Activated T-cell treated with anti-CD3 and anti-CD28 coated beads, Interleukin-2, amount 50 U/mL, for 4 hours (primary cell): ENCODE measurements around the gene GPR176. TPM values are rescaled to one million over a fixed set of nuclear protein-coding genes. Genes with fewer than 3 reads are reported as not detected.

Experiments
- ATAC-seq, 2 donors: fragments of 200-7000 bp; cut with Tn5 transposase; one replicate each; pipeline ENCODE4 v1.10.0; 2021
- DNase-seq: peaks from one replicate; pipeline ENCODE4 v3.0.0-alpha.2; 2020
- H3K27me3 Mint-ChIP-seq: one replicate; pipeline ENCODE4 v1.8.0; 2021; ENCODE audit warnings: low read depth, mixed read lengths
- H3K36me3 Mint-ChIP-seq: one replicate; pipeline ENCODE4 v1.8.0; 2022; ENCODE audit warnings: mixed read lengths; ENCODE audit not compliant: insufficient read depth
- H3K4me1 Mint-ChIP-seq: one replicate; pipeline ENCODE4 v1.8.0; 2021; ENCODE audit warnings: low read depth, mixed read lengths
- H3K4me3 Mint-ChIP-seq: one replicate; pipeline ENCODE4 v1.8.0; 2021; ENCODE audit warnings: mild to moderate bottlenecking, moderate library complexity, mixed read lengths
- H3K9me3 Mint-ChIP-seq: one replicate; pipeline ENCODE4 v1.8.0; 2021; ENCODE audit warnings: mixed read lengths
- total RNA-seq, 3 donors: library from RNA; stranded (reverse); gene quantifications; one replicate each; pipeline ENCODE4 v1.2.1, GENCODE V29; 2021

The GPR176 gene
- total RNA-seq, 3 donors from 2014 or later, result 0.13 to 0.19 (median 0.13) TPM

- no peak for DNase-seq
- peaks cover 11% of the 10 kb centered on the region for H3K4me1 Mint-ChIP-seq
- peaks cover 25% of the 10 kb centered on the region for H3K27me3 Mint-ChIP-seq
- H3K9me3 Mint-ChIP-seq, result no peaks in the 10 kb centered on the region
- H3K4me3 Mint-ChIP-seq, result no peak overlapping the region
- H3K36me3 Mint-ChIP-seq, result no peaks in the 10 kb centered on the region
- no peak for ATAC-seq
Measured at GRCh38 chr15:39792025-39792843, 127.8 kb downstream of the GPR176 start.

- Mint-ChIP-seq H3K4me1 (peaks cover 32% of the 10 kb centered on the region), H3K9me3 (no peaks in the 10 kb centered on the region), H3K4me3 (no peak overlapping the region), H3K27me3 (peaks cover 5% of the 10 kb centered on the region), H3K36me3 (peaks cover 2% of the 10 kb centered on the region)
- ATAC-seq (no peak), DNase-seq (no peak)
Measured at GRCh38 chr15:39789736-39790135, 130.3 kb downstream of the GPR176 start.

GRCh38 chr15:39788800-39789565 is 131.1 kb downstream of the GPR176 start:
- DNase-seq (no peak), ATAC-seq (no peak)
- Mint-ChIP-seq H3K36me3 (peaks cover 2% of the 10 kb centered on the region), H3K27me3 (no peaks in the 10 kb centered on the region), H3K4me1 (peaks cover 39% of the 10 kb centered on the region), H3K4me3 (no peak overlapping the region), H3K9me3 (no peaks in the 10 kb centered on the region)

- Mint-ChIP-seq H3K4me1 (peaks cover 48% of the 10 kb centered on the region), H3K4me3 (no peak overlapping the region), H3K36me3 (peaks cover 2% of the 10 kb centered on the region), H3K9me3 (no peaks in the 10 kb centered on the region), H3K27me3 (no peaks in the 10 kb centered on the region)
- ATAC-seq (peak; percentile 69 to 85), DNase-seq (no peak)
Measured at GRCh38 chr15:39788108-39788507, 132.0 kb downstream of the GPR176 start.

GRCh38 chr15:39787479-39787878 is 132.6 kb downstream of the GPR176 start:
- DNase-seq (no peak), ATAC-seq (no peak)
- no peak overlapping the region for H3K4me3 Mint-ChIP-seq
- H3K36me3 Mint-ChIP-seq, result peaks cover 2% of the 10 kb centered on the region
- H3K9me3 Mint-ChIP-seq, result no peaks in the 10 kb centered on the region
- no peaks in the 10 kb centered on the region for H3K27me3 Mint-ChIP-seq
- H3K4me1 Mint-ChIP-seq, result peaks cover 48% of the 10 kb centered on the region

- ATAC-seq (no peak), DNase-seq (no peak)
- no peak overlapping the region for H3K4me3 Mint-ChIP-seq
- H3K27me3 Mint-ChIP-seq, result no peaks in the 10 kb centered on the region
- peaks cover 54% of the 10 kb centered on the region for H3K4me1 Mint-ChIP-seq
- no peaks in the 10 kb centered on the region for H3K9me3 Mint-ChIP-seq
- peaks cover 2% of the 10 kb centered on the region for H3K36me3 Mint-ChIP-seq
Measured at GRCh38 chr15:39786447-39787056, 133.5 kb downstream of the GPR176 start.

- DNase-seq, result no peak
- H3K36me3 Mint-ChIP-seq, result peaks cover 2% of the 10 kb centered on the region
- no peaks in the 10 kb centered on the region for H3K9me3 Mint-ChIP-seq
- no peak overlapping the region for H3K4me3 Mint-ChIP-seq
- no peak for ATAC-seq
- H3K27me3 Mint-ChIP-seq, result no peaks in the 10 kb centered on the region
- peaks cover 58% of the 10 kb centered on the region for H3K4me1 Mint-ChIP-seq
Measured at GRCh38 chr15:39785841-39786240, 134.2 kb downstream of the GPR176 start.

- Mint-ChIP-seq H3K4me3 (peak overlapping the region; percentile 39), H3K9me3 (no peaks in the 10 kb centered on the region), H3K4me1 (peaks cover 58% of the 10 kb centered on the region), H3K27me3 (no peaks in the 10 kb centered on the region), H3K36me3 (peaks cover 2% of the 10 kb centered on the region)
- ATAC-seq (no peak), DNase-seq (no peak)
Measured at GRCh38 chr15:39785139-39785538, 134.9 kb downstream of the GPR176 start.

- Mint-ChIP-seq H3K9me3 (no peaks in the 10 kb centered on the region), H3K4me1 (peaks cover 58% of the 10 kb centered on the region), H3K36me3 (peaks cover 2% of the 10 kb centered on the region), H3K27me3 (no peaks in the 10 kb centered on the region), H3K4me3 (peak overlapping the region; percentile 39)
- DNase-seq (no peak), ATAC-seq (no peak)
Measured at GRCh38 chr15:39784638-39785037, 135.4 kb downstream of the GPR176 start.

GRCh38 chr15:39784125-39784524 is 135.9 kb downstream of the GPR176 start:
- Mint-ChIP-seq H3K4me3 (peak overlapping the region; percentile 81), H3K36me3 (peaks cover 2% of the 10 kb centered on the region), H3K4me1 (peaks cover 58% of the 10 kb centered on the region), H3K27me3 (no peaks in the 10 kb centered on the region), H3K9me3 (no peaks in the 10 kb centered on the region)
- ATAC-seq (no peak), DNase-seq (no peak)

- H3K4me1 Mint-ChIP-seq, result peaks cover 56% of the 10 kb centered on the region
- no peaks in the 10 kb centered on the region for H3K27me3 Mint-ChIP-seq
- no peak for ATAC-seq
- H3K4me3 Mint-ChIP-seq, result peak overlapping the region; percentile 81
- H3K36me3 Mint-ChIP-seq, result peaks cover 2% of the 10 kb centered on the region
- no peaks in the 10 kb centered on the region for H3K9me3 Mint-ChIP-seq
- DNase-seq, result no peak
Measured at GRCh38 chr15:39783244-39783820, 136.7 kb downstream of the GPR176 start.

- H3K4me3 Mint-ChIP-seq, result peak within 1 kb of the TSS; percentile 81
- no peaks in the 10 kb centered on the region for H3K27me3 Mint-ChIP-seq
- H3K4me1 Mint-ChIP-seq, result peaks cover 49% of the 10 kb centered on the region
- ATAC-seq, result peak; percentile 99 to 100
- peaks cover 2% of the 10 kb centered on the region for H3K36me3 Mint-ChIP-seq
- peak; percentile 92 for DNase-seq
- H3K9me3 Mint-ChIP-seq, result no peaks in the 10 kb centered on the region
Measured at GRCh38 chr15:39782441-39783138, 137.5 kb downstream of the GPR176 start, which contains the start of gene FSIP1. Gene FSIP1 (minus strand): TSS chr15:39782841. CDS start chr15:39776524, 6,317 bp downstream.

GRCh38 chr15:39781967-39782302 is 138.1 kb downstream of the GPR176 start:
- Mint-ChIP-seq H3K27me3 (peaks cover 1% of the 10 kb centered on the region), H3K36me3 (peaks cover 2% of the 10 kb centered on the region), H3K4me1 (peaks cover 49% of the 10 kb centered on the region), H3K9me3 (no peaks in the 10 kb centered on the region), H3K4me3 (peak overlapping the region; percentile 81)
- DNase-seq (no peak), ATAC-seq (no peak)
